Testis (tissue), 2 donors: ENCODE data around the gene MRPL45.

Experiments used
- POLR2A ChIP-seq: fragments of 450-650 bp; IDR thresholded peaks from one replicate; pipeline ENCODE4 v1.6.1; 2017; ENCODE audit warnings: antibody characterized with exemption, mild to moderate bottlenecking, moderate library complexity
- TF ChIP-seq, protein P1 (sequence below), 3 experiments: fragments of 450-650 bp in 2 of 3; fragments of 200-600 bp in 1 of 3; sonication (generic) in 1 of 3; IDR thresholded peaks; one replicate each; pipeline ENCODE4 v1.5.1; 2016 to 2019; ENCODE audit warnings: antibody characterized with exemption in 3 of 3, mild to moderate bottlenecking in 2 of 3, moderate library complexity in 1 of 3

DNA sequence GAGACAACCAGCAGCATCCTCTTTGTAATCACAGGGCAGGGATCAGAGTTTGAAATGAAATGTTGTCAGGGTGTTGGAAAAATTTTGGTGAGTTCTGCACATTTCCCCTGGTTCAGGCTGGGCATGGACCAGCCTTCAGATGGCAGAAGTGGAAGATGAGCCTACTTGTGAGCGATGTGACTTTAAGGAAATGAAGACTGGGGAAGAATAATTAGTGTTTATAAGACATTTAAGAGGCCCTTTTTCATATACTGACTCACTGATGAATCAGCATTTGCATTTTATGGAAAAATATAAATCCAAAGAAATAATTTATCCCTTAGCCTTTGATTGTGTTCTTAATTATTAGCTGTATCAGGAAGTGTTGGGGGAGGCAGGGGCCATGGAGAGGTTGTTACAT is 25.9 kb downstream of the MRPL45 start:
- TF ChIP-seq, protein P1, sequence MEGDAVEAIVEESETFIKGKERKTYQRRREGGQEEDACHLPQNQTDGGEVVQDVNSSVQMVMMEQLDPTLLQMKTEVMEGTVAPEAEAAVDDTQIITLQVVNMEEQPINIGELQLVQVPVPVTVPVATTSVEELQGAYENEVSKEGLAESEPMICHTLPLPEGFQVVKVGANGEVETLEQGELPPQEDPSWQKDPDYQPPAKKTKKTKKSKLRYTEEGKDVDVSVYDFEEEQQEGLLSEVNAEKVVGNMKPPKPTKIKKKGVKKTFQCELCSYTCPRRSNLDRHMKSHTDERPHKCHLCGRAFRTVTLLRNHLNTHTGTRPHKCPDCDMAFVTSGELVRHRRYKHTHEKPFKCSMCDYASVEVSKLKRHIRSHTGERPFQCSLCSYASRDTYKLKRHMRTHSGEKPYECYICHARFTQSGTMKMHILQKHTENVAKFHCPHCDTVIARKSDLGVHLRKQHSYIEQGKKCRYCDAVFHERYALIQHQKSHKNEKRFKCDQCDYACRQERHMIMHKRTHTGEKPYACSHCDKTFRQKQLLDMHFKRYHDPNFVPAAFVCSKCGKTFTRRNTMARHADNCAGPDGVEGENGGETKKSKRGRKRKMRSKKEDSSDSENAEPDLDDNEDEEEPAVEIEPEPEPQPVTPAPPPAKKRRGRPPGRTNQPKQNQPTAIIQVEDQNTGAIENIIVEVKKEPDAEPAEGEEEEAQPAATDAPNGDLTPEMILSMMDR (IDR thresholded peaks at IDR 0.05) = no peak
- TF ChIP-seq POLR2A = no peak
